HG02840 (cell line): ENCODE data around the gene MAGED2.
"Not testable (repeated sequence)": the region's sequence is repeated elsewhere in the genome, so short reads cannot be mapped to it uniquely, and the experiment has no call there.

ENCODE experiments used
- ATAC-seq: cut with Tn5 transposase; IDR thresholded peaks from one replicate; pipeline ENCODE4 v1.9.1; 2021; ENCODE audit warnings: mild to moderate bottlenecking, moderate library complexity, moderate number of reproducible peaks; ENCODE audit not compliant: unreplicated experiment, low FRiP score

MAGED2 gene, protein sequence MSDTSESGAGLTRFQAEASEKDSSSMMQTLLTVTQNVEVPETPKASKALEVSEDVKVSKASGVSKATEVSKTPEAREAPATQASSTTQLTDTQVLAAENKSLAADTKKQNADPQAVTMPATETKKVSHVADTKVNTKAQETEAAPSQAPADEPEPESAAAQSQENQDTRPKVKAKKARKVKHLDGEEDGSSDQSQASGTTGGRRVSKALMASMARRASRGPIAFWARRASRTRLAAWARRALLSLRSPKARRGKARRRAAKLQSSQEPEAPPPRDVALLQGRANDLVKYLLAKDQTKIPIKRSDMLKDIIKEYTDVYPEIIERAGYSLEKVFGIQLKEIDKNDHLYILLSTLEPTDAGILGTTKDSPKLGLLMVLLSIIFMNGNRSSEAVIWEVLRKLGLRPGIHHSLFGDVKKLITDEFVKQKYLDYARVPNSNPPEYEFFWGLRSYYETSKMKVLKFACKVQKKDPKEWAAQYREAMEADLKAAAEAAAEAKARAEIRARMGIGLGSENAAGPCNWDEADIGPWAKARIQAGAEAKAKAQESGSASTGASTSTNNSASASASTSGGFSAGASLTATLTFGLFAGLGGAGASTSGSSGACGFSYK

DNA sequence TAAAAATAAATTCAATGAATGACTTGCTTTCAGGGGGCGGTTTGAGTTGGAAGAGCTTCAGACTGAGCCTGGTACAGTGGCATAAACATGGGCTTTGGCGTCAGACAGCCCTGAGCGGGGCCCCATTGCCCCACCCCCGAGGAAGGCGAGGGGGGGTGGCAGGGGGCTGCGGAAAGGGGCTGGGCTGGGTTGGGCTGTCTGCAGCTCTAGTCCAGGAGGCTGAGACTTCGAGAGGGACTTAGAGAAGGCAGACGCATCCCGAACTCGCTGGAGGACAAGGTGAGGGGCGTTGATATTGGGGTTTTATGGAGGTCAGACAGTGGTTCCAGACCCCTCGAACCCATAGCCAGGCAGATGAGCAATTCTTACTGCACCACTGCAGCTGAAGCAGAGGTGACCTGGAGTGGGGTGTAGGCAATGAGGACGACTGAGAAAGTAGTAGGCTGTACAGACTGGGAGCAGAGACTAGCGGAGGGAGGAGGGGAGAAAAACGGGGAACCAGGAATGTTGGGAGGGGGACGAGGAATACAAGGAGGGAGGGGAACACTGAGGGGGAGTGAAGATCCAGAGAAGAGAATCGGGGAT is at the start of gene MAGED2:
Gene MAGED2, plus strand, starts transcription at position 222 of the 585 bp plus-strand sequence. CDS start 1,587 bp downstream, outside the sequence.
- ATAC-seq = no peak

GRCh38 chrX:54758114-54759055 is 49.2 kb upstream of the MAGED2 start:
- no peak for ATAC-seq

- ATAC-seq = not testable (repeated sequence)
These were observed 33.0 kb upstream of the MAGED2 start for GRCh38 chrX:54774391-54775094.

- no peak for ATAC-seq
These were observed 31.5 kb upstream of the MAGED2 start for GRCh38 chrX:54776061-54776460.

DNA sequence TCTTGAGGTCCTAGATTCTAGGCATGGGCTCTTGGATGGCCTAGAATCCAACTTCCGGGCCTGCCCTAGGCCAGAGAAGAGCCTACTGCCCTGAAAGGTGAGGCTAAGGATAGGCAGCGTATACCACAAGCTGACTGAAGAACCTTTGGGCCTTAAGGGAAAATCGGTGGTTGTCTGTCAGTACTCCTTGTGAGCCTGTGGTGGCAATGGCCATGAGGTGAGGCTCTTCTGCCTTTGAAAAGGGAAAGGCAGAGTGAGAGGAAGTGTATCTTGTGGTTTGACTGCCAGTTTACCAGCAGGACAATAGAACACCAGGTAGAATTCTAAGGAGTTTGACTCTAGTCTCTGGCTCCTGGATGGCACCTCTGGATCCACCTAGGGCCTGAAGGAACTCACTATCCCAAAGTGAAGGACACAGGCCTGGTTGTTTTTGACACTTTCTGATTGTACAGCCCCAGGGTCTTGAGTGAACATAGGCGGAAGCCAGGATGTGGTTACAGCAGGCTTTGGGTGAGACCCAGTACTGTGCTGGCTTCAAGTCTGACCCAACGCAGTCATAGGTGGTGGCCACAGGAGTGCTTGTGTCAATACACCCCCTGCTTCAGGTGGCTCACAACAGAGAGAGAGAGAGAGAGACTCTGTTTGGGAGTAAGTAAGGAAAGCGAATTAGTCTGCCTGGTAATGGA is 30.4 kb upstream of the MAGED2 start:
- ATAC-seq = no peak

DNA sequence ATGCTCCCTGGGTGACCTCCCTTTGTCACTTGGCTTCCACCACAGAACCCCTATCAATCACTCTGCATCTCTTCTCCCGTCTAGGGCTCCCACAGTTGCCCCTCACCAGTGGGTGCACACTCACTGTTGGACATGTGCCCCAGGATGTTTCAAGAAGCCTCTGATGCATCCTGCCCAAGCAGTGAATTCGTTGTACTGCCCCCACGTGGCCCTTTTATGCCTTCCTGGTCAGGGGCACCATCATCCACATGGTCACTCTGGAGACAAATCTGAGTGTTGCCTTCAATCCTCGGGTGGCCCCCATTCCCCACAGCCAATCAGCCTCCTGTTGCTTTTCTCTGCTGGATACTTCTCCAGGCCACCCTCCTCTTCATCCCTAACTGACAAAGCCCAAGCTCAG is 21.6 kb upstream of the MAGED2 start:
- ATAC-seq = no peak

DNA sequence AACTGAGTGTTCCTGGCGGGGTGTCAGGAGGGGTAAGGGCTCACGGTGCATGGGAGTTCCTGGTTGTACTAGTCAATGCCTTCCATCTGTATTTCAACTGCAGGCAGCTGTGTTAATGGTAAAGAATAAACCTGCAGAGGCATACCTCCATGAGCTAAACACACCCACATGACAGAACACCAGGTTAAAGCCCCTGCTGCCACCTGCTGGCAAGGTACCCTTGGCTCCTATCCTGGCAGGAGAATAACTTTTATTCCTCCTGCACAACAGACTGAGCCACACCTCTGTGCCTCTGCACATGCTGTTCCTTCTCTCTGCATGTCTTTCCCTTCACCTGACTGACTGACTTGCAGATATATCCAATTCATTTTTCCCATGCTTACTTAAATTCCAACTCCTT is 20.6 kb upstream of the MAGED2 start:
- ATAC-seq = no peak

DNA sequence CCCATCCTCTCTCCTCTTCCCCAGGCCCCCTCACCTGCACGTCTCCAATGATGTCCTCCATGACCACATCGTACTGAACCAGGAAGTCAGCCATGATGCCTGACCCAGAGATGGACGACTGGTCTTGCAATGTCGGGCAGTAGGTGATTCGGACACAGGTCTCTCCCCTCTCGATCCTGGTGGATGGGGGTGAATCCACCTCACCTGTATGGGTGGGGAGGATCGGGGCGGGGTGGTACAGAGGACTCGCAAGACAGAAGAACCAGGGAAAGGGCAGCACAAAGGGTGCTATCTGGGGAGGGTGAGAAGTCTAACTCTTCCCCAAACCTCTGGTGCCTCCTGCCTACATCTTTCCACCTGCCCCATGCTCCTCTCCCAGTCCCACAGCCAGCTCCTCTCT is 19.1 kb upstream of the MAGED2 start:
- ATAC-seq = no peak

GRCh38 chrX:54789405-54789804 is 18.1 kb upstream of the MAGED2 start:
- not testable (repeated sequence) for ATAC-seq

DNA sequence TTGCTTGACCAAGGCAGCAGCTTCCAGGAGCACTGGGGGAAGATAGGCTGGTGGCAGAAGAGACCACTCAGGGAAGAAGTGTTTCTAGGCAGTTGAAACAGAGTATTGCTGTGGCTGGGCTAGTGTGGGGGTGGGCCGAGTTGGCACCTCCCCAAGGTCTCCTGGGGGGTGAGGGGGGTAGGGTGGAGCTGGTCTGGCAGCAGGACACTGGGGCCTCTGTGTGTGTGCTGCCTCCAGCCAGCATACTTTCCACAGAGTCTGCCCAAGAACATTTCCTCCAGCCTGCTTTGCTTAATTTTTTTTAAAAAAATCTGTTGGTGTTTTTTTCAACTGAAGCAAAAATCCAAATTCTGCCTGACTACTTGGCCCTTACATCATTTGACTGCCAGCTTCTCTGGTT is 13.5 kb upstream of the MAGED2 start:
- no peak for ATAC-seq

- no peak for ATAC-seq
These were observed 12.8 kb upstream of the MAGED2 start for GRCh38 chrX:54794795-54795194.

- ATAC-seq = no peak
These were observed 9.4 kb upstream of the MAGED2 start, which contains the start of gene ITIH6 for GRCh38 chrX:54798137-54798536. Gene ITIH6 (minus strand): TSS chrX:54798255. CDS start chrX:54798210, 45 bp downstream.

DNA sequence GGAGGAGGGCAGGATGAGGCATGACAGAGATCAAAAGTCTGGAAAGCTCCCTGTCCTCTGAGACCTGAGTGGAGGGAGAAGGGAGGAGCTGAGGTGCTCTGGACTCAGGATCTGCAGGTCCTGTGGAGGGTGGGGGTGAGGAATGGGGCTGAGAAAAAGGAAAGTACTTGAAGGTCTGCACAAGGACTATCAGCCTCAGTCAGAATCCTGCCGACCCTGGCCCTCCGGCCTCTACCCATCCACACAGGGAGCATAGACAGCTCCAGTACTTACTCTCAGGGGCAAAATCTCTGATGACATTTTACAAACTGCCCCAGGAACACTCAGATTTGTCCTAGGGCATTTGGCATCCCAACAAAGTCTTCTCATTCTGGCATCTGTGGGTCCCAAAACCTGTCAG is 8.5 kb upstream of the MAGED2 start:
- ATAC-seq = no peak

- ATAC-seq = peak; percentile 17
These were observed 612 bp downstream of the MAGED2 start for GRCh38 chrX:54808109-54808604.

- ATAC-seq = peak; percentile 86
These were observed 1.3 kb downstream of the MAGED2 start for GRCh38 chrX:54808605-54809483.

- ATAC-seq = no peak
These were observed 3.0 kb downstream of the MAGED2 start for GRCh38 chrX:54810532-54810931.

GRCh38 chrX:54811301-54811885 is 3.8 kb downstream of the MAGED2 start:
- ATAC-seq = no peak

DNA sequence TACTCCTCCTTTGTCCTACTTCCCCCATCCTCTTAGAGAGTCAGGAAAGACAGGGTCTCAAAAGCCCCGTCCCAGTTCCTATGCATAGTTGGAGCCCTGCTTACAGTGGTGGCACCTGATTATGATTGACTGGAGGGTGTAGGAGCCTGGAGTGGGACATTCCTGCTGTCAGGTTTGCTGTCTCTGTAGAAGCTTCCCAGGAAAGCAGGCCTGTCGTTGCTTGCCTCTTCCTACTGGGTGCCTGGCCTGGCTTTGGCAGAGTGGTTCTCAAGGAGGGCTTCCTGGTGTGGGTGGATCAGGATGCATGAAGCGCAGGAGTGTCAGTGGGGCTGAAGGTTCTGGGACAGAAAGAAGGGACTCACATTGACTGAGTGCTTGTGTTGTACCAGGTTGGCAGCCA is 4.8 kb downstream of the MAGED2 start:
- ATAC-seq = no peak
